Epithelial cell of proximal tubule (primary cell): Measurements from ENCODE around the gene PRR14L. TPM values are rescaled to one million over a fixed set of nuclear protein-coding genes. Genes with fewer than 3 reads are reported as not detected.
"Not testable (repeated sequence)": the region's sequence is repeated elsewhere in the genome, so short reads cannot be mapped to it uniquely, and the experiment has no call there.

Source experiments
- DNase-seq: peaks from one replicate; pipeline ENCODE4 v3.0.0-alpha.2; 2011; ENCODE audit warnings: low read depth
- H3K4me3 ChIP-seq: 2 replicates; pipeline ENCODE4 v1.5.1; 2011; ENCODE audit warnings: low read depth, mild to moderate bottlenecking, low read length
- total RNA-seq: library from RNA; depleted of rRNA; stranded (reverse); fragments of >200 nt; gene quantifications from 2 replicates; pipeline ENCODE4 v1.2.3, GENCODE V29; 2015
- TF ChIP-seq, protein P1 (sequence below): conservative IDR thresholded peaks from 2 replicates; pipeline ENCODE4 v1.5.1; 2012; ENCODE audit warnings: low read depth, mild to moderate bottlenecking, low read length

The PRR14L gene
- total RNA-seq, 1 donor from 2014 or later, result 15.9 TPM

DNA sequence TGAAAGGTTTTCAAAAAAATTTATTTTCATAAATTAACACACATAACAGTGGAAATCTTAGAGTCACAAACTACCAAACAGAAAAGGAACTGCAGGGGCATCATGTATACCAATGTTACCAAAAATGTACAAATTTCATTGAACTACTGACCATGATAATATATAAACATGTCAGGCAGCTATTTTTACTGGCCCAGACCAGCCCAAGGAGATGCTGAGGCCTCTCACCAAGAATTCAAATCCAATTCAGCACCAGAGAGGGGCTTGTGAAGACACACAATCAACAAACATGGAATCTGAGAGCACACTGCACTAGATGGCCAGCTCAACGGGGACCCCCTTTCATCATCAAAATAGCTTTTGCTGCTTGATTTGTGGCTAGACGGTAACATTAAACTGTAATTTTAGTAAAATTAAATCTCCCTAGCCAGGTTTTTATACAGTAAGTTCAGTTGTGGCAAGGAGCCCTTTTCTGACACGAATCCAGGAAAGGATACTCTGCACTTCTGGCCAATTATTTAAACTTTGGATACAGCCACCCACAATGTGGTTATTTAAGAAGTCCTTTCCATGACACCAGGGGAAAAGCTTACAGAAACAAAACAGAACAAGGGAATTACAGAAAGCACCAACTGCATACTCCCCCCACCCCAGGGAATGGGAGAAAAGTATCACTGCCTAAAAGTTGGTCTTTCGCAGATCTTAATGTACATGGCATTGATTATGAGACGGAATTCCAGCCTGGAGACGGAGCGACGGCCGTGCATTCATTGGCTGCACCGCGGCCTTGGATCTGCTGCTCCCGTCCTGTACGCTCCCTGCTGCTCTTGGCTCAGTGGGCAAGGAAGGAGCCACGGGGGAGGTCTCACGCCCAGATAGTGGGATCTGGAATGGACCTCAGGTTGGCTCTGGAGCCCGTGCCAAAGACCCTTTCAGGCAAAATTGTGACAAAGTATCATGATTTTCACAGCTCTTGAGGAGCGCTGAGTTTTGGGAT is 68.3 kb downstream of the PRR14L start:
- DNase-seq, result no peak
- TF ChIP-seq, protein P1, sequence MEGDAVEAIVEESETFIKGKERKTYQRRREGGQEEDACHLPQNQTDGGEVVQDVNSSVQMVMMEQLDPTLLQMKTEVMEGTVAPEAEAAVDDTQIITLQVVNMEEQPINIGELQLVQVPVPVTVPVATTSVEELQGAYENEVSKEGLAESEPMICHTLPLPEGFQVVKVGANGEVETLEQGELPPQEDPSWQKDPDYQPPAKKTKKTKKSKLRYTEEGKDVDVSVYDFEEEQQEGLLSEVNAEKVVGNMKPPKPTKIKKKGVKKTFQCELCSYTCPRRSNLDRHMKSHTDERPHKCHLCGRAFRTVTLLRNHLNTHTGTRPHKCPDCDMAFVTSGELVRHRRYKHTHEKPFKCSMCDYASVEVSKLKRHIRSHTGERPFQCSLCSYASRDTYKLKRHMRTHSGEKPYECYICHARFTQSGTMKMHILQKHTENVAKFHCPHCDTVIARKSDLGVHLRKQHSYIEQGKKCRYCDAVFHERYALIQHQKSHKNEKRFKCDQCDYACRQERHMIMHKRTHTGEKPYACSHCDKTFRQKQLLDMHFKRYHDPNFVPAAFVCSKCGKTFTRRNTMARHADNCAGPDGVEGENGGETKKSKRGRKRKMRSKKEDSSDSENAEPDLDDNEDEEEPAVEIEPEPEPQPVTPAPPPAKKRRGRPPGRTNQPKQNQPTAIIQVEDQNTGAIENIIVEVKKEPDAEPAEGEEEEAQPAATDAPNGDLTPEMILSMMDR, result no peak
- no peak overlapping the region for H3K4me3 ChIP-seq

DNA sequence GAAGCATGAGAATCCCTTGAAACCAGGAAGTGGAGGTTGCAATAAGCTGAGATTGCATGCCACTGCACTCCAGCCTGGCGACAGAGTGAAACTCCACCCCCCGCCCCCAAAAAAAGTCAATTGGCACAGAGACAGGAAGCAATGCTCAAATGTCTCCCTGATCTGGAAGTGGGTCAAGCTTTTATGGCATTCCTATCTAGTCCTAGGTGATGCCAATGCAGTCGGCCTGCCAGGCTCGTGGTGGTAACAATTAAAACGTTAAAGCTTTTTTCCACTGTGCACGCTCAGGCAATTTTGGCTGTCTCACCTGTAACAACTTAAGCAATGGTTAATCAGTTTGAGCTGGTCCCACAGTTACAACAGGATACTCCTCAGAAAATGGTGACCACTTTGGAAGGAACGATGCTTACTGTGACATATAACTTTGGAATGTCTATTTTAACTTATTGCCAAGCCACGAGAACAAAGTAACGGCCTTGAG is 69.0 kb downstream of the PRR14L start:
- no peak for DNase-seq
- H3K4me3 ChIP-seq, result no peak overlapping the region
- TF ChIP-seq, protein P1, result no peak

DNA sequence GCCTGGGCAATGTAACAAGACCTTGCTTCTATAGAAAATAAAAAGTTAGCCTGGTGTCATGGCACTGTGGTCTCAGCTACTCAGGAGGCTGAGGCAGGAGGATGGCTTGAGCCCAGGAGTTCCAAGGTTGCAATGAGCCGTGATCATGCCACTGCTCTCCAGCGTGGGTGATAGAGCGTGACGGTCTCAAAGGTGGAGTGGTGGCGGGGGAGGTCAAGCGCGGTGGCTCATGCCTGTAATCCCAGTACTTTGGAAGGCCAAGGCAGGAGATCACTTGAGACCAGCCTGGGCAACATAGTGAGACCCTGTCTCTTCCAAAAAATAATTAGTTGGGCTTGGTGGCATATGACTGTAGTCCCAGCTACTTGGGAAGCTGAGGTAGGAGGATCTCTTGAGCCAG is 71.2 kb downstream of the PRR14L start:
- DNase-seq, result no peak
- TF ChIP-seq, protein P1, result no peak
- H3K4me3 ChIP-seq, result no peak overlapping the region

DNA sequence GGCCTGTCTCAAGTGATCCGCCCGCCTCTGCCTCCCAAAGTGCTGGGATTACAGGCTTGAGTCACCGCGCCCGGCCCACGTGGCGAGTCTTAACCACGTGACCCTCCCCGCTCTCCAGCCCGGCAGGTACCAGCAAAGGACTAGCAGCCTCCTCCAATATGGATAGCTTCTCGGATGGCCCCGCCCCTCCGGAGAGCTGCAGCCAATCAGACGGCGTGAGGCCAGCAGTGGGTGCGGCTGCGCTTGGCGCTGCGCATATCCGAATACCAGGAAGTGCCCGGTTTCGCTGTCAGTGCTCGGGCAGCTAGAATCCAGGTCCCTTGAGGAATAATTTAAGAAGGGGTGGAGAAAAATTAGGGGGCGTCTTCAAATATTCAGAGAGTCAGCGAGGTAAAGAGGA is 73.2 kb downstream of the PRR14L start:
- peak overlapping the region; percentile 63 for H3K4me3 ChIP-seq
- TF ChIP-seq, protein P1, result no peak
- DNase-seq, result no peak

DNA sequence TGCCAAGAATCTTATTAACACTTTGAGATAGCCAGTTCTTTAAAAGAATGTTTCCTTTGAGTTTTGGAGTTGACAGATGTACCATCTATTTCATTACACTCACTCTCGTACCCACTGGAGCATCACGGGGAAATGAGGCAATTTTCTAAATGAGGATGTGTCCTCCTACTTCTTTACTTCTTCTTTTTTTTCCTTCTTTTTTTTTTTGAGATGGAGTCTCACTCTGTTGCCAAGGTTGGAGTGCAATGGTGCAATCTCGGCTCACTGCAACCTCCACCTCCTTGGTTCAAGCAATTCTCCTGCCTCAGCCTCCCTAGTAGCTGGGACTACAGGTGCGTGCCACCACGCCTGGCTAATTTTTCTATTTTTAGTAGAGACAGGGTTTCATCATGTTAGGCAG is 75.7 kb downstream of the PRR14L start:
- not testable (repeated sequence) for DNase-seq, H3K4me3 ChIP-seq

DNA sequence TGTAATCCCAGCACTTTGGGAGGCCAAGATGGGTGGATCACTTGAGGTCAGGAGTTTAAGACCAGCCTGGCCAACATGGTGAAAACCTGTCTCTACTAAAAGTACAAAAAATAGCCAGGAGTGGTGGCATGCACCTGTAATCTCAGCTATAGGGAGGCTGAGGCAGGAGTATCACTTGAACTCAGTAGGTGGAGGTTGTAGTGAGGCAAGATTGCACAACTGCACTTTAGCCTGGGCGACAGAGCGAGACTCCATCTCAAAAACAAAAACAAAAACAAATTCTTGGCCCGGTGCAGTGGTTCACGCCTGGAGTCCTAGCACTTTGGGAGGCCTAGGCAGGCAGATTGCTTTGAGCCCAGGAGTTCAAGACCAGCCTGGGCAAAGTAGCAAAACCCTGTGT is 81.1 kb downstream of the PRR14L start:
- not testable (repeated sequence) for DNase-seq, H3K4me3 ChIP-seq

DNA sequence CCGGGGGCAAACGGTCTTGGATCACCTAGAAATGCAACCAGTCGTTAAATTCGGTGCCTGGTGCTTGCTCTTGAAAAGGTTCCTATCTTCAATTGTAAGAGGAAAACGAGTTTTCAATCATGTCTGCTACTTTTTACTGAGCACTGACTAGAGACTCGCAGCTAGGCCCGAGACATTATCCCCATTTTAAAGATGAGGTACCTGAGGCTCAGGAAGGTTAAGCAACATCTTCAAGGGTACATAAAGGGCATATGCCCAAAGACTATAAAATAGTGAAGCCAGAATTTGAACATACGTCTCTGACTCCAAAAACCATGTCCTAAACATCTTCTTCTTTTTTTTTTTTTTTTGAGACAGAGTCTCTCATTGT is 87.3 kb downstream of the PRR14L start:
- no peak for DNase-seq
- TF ChIP-seq, protein P1, result no peak
- H3K4me3 ChIP-seq, result peak overlapping the region; percentile 97
